GM21723 (cell line): ENCODE measurements around the gene MYO1D.
A peak's percentile ranks its signal among the peaks of the same experiment; 100 is the strongest.

Experiments
- ATAC-seq: cut with Tn5 transposase; IDR thresholded peaks from one replicate; pipeline ENCODE4 v1.9.1; 2021; ENCODE audit warnings: mild to moderate bottlenecking, moderate library complexity; ENCODE audit not compliant: unreplicated experiment

The MYO1D gene

DNA sequence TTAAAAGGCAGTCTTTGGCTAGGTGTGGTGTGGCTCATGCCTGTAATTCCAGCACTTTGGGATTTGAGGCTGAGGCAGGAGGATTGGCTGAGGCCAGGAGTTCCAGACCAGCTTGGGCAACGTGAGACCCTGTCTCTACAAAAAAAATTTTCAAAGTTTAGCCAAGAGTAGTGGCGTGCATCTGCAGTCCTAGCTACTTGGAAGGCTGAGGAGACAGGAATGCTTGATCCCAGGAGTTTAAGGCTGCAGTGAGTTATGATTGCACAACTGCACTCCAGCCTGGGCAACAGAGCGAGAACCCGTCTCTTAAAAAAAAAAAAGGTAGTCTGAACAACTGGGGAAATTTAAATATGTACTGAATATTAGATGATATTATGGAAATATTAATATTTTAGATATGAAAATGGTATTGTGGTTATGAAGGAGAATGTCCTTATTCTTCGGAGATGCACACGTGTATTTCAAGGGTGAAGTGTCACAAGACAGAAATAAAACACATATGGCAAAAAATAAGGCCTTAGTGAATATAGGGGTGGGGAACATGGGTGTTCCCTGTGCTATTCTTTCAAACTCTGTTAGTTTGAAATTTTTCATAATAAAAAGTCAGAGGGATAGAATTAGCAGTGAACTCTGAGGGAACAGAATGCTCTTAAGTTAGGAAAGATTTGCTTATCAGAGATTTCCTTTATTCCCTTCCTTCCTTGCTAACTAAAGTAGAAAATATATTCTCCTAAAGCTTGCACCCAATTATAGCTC is 245.4 kb downstream of the MYO1D start:
- no peak for ATAC-seq

DNA sequence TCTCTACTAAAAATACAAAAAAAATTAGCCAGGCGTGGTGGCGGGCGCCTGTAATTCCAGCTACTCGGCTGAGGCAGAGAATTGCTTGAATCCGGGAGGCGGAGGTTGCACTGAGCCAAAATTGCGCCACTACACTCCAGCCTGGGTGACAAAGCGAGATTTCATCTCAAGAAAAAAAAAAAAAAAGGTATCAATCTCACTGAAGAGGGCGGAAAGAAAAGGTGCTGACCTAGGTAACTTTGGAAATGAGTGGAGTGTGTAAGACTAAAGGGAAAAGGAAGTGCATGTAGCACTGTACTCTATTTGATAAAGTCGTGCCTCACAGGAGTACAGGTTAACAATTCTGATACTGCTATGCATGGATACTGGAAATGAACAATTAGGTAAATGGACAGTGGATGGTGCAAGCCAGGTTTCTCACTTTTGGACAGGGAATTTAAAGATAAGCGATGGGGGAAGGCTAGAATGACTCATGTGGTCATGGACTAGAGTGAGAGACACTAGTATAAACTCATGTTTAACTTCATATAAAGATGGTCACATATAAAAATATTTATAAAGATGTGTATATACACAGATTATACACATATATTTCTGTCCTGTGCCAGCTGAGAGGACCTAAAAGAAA is 247.2 kb downstream of the MYO1D start:
- no peak for ATAC-seq

DNA sequence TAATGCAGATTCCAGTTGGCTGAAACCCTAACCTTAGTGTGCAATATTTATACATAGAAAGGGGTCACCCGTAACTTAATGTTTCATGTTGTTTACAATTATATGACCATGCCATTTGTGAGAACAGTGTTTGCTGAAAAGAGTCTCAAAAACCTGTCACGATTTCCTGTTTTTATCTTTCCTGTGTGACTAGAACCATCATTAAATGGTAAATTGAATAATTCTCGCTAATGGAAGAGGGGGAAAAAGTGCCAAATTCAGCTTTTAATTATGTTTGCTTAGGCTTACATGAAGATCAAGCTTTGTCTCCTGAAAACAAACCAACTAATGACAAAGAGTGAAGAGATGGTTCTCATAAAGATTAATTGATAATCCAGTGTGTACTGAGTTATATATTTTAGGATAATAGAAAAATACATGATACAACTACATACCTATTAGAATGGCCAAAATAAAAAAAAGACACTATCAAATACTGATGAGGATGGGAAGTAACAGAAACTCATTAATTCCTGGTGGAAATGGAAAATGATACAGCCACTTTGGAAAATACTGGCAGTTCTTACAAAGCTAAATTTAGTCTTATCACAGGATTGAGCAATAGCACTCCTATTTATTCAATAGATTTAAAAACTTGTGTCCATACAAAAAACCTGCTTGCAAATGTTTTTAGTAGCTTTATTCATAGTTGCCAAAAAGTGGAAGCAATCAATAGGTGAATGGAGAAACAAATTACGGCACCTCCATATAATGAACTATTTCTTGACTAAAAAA is 248.5 kb downstream of the MYO1D start:
- no peak for ATAC-seq

DNA sequence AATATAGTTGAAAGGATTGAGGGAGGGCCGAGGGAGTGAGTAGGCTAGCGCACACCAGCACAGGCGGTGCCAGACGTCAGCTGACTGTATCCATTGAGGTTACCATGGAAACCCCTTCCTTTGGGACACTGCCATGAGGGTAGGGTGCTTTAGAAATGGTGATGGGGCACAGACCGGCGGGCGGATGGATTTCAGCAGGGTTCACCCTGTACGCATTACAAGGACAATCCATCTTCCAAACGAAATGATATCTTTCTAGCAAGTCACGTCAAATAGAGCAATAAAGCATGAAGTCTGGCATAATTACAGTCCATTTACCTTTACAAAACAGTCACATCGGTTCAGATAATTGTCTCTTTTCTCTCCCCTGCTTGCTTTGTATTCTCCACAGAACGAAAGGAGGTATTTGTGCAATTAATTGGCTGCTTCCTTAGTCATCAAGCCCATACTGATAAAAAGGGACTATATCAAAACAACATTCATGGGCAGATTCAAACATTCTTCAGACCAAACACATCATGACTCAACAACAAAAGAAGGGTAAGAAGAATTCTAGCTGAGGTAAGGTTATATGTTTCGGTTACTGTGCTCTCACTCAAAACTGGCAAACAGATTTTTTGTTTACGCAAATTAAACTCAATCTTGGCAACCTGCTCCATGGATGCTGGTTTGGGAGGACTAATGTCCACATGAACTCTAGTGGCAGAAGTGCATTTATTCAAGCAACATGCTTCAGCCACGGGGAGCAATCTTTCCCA is 249.5 kb downstream of the MYO1D start:
- ATAC-seq: no peak

DNA sequence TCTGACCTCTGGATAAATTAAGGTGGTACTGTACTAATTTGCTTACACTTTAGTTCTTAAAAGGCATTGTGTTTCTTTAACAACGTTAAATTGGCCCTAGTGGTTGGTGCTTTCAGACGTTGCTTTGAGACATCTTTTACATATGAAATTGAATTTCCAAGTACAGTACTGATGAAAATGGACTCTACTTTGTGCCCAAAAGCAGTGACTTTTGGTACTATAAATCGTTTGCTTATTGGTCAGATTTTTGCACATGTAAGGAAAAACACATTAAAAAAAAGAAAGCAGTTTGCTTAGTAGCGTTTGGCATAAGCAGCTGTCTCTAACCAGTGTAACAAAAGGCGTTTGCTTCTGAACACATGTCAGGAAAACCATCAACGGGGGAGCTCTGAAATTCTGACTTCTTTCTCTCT is 250.5 kb downstream of the MYO1D start:
- no peak for ATAC-seq

DNA sequence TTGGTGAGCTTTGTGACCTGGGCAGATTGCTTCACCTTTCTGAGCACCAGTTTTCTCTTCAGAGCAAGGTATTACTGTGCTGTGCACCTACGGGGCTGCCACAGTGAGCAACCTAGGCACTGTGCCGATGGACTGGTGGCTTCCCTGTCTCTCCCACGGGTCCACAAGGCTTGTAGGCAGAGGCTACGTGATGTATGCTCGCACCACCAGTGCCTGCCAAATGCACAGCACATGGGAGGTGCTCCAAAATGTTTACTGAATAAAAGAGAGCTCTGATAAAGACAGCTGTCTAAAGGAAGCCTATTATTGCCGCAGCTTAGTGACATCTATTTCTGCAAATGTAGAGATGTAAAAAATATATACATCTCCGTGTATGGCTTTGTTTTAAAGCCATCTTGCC is 251.0 kb downstream of the MYO1D start:
- ATAC-seq: no peak

DNA sequence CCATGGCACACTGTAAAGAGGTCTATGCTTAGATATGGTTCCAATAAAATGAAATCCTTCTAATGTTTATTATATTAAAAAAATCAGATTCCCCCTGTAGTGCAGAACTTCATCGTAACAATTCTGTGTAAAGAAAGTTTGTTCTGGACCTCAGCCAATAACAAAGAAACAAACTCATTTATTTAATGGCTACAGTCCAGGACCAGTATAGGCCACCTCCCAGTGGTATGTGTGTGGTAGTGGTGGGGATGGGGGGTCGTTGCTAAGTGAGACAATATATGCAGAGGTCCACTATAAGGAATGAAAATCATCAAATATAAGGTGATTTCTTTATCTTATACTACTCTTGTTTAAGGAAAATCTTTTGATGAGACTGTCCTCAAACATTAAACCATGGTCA is 253.7 kb downstream of the MYO1D start:
- no peak for ATAC-seq

DNA sequence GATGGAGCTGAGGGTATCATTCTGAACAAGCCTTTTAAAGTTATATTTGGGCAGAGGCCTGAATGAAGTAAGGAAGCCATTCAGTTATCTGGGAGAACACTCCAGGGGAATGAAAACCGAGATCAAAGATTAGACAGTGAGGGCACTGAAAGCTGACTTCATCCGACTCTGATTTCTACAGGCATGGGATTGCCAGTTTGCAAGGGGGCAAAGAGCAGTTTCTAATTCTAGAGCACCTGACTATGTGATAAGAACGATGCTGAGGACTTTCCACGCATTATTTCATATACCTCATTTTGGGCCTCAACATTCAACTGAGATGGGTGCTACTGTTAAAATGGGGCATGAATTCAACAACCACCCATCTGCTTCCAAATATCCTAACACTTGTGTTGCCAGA is 254.4 kb downstream of the MYO1D start:
- no peak for ATAC-seq

DNA sequence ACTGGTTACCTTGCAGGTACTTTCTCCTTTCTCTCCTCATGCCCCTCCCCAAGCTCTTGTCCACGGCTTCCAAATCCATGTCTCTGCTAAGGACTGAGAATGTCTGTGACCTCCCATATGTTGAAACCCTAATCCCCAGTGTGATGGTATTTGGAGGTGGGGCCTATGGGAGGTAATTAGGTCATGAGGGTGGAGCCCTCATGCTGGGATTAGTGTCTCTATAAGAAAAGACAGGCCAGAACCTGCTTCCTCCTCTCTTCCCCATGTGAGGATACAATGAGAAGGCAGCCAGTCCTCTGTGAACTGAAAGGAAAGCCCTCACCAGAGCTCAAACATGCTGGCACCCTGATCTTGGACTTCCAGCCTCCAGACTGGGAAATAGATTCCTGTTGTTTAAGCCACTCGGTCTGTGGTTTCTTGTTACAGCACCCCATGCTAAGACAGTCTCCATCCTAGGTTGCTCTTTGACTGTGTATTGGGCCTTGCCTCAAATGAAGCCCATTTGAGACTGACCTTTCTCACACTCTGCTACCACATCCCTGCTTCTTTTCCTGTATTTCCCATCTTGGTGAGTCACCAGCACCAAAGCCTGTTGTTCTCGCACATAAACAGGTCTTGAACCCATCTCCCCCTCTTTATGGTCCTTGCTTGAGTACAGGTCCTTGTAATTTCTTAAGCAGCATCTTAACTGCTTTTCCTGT is 255.2 kb downstream of the MYO1D start:
- ATAC-seq: no peak

DNA sequence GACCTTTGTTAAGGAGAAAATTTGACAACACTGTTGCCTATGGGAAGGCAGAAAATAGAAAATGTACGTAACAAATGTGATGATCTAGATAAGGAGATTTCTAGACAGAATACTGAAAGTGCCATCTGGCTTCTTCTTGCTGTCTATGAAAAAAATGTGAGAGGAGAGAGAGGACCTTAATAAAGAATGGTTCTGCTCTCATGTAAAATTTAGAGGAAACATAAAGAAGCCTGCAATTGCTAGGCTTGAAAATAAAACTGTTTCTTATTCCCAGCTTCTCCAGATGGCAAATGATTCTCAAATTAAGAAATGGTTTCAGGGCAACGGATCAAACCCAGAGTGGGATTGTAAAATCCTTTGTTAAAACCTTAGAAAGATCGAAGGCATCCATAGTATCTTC is 261.6 kb downstream of the MYO1D start:
- ATAC-seq: no peak

DNA sequence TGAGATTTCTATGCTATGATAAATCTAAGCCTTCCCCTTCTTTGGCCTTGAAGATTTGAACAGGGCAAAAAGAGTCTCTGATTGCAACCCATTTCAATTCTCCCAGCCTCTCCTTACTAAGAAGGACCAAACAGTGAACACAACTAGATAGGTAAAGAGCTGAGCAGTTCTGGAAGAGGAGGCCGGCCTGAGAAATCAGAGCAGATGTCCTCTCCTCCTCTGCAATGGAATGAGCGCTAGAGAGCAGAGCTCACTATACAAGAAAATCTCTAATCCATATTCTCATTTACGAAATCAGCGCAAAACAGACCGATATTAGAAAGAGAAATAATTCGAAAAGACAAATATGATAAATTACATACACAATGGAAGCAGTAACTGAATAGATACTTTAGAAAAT is 266.0 kb downstream of the MYO1D start:
- ATAC-seq: no peak

DNA sequence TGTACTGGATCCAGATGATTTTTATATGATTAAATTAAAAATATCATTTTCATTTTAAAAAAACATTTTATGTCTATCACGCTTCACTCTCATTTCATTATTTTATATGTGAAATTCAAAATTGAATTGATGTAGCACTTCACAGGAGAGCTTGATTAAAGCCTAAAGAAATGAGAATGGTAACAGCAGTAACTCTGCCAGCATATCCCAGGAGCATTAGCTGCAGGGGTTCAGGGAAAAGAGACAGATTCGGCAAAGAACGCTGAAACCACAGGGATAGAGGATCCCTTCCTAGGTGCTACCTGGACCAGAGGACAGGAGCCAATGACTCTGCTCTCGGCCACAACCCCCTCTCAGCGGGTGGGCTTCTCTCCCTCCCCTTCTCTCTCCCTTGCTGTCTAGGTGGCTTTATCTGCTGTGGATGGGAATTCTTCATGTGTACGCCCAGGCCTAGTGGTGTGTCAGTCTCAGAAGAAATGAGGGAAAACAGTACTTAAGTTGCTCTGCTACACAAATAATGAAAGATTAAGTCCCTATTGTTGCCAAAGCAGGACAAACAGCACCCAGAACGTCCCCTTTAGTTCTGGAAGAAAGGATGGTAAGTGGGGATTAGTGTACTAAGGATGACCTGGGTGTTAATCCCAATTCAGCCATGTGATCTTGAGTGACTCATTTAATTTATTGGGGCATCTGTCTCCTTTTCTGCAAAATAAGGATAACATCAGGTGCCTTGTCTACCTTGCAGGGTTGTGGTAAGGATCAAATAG is 266.9 kb downstream of the MYO1D start:
- ATAC-seq: no peak

DNA sequence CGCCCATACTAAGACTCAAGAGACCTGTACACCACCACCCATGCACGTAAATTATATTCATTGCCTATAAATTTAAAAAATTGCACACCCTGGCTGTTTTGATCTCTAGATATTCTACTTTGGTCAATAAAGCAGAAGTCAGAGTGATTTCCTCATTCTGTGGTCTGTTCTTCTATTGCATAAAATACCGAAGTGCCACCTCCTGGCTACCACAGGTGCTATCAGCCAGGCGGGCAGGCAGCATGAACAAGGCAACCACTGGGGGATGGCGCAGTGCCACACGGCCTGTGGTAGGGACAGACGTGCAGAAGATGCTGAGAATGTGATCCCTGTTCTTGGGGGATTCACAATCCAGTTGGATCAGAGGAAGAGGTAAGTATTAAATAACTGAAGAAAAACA is 267.8 kb downstream of the MYO1D start:
- ATAC-seq: peak; percentile 66

DNA sequence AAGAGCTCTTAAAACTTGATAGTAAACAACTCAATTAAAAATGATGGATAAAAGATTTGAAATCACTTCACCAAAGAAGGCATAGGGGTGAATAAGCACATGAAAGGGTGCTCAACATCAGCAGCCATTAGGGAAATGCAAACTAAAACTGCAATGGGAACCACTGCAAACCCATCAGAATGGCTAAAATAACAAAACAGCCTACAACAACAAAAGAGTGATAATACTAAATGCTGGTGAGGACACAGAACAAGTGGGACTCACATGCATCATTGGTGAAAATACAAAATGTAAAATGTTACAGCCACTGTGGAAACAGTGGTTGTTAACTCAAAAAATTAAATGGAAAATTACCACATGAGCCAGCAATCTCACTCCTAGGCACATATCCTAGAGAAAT is 268.7 kb downstream of the MYO1D start:
- ATAC-seq: no peak

DNA sequence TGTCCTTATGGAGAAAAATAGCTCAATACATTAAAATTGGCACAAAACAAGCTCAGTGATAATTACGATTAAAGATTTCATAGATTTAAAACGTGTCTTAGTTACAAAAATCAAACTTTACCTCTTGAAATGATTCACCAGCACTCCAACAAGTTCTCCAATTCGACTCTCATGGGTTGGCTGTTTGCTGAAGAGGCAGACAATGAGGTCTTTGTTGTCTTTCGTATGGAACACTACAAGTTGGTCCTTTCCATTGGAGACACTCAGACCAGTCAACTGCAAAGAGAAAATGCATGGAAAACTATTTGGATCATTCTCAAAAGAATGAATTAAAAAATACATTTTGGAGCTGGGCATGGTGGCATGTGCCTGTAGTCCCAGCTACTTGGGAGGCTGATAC is 272.0 kb downstream of the MYO1D start:
- ATAC-seq: no peak

DNA sequence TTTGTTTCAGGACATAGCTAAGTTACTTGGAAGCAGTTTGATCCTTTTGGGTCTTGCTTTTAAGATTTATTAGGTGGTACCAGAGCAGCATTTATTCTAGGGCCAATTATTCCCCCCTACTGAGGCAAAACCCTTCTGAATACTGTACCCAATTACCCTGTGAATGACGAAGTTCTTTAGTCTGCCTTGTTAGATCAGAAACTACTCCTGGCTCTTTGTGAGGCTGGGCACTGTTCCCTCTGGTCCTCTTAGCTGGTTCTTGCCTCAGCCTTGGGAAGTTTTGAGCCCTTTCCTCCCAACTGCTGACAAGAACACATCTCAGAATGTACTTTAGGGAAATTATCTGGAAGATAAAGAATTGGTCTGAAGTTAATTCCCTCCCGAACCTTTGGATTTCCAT is 274.5 kb downstream of the MYO1D start:
- ATAC-seq: no peak

DNA sequence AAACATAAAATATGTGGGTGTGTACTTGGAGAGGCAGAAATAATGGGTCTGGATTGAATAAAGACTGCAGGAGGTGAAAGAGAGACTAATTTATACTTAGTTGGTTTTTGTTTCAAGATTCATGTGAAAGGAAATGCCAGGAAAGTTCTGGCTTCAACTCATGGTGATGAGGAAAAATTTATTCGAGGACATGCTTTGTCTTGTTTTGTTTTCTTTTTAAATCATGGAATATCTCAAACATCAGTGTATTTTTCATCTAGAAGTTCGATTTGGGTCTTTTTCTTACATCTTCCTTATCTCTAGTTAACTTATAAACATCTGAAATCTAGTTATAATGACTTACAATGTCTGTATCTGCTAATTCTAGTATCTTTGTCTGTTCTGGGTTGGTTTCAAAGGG is 275.1 kb downstream of the MYO1D start:
- ATAC-seq: no peak

DNA sequence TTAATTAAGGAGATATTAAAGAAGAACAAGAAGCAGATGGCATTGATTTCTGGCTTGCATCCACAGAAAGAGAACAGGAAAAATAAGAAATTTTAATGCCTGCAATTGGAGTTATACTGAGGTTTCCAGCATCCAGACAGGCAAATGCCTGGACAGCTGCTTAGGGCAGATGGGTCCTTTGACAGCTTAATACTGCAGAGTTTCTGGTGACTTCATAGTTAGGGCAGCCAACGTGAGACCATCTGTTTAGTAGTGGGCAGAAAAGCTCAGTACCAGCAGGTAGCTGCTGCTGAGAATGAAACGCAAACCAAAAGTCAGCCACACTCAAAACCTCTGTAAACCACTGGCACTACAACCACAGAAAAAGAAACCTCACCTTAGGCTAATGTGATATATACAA is 280.3 kb downstream of the MYO1D start:
- peak; percentile 61 for ATAC-seq

DNA sequence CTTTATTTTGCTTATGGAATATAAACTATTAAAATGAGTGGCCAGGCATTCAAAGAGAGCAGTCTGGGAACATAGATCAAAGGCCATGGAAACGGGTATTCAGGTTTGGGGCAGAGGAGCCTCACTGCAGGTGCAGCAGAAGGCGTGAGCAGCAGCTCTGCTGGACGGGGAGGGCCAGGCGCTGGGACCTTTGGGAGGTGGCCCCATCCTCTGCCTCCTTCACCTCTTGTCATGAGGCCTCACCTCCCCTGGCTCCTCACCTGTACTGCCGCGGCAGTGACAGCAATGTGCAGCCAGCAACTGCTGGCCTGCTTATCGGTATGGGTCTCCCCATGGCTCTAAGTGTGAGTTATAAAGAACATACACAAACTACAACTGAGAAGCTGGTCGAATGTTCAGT is 280.7 kb downstream of the MYO1D start:
- no peak for ATAC-seq

DNA sequence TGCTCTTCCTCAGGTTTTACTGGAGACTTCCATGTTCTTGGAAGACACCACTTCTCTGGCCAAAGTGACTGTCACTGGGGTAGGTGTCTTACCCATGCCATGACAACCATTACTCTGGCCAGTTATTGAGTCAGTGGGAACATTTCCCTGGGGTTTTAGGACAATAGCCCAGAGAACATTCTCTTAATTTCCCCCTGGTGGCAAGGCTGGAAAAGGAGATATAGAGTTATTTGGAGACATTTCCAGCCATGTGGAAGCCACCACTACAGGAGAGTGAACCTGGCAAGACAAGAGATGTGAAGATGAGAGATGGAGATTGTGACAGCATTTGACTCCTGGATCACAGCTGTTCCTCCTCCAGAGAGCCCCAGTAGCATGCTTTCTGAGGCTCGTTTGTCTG is 283.9 kb downstream of the MYO1D start:
- no peak for ATAC-seq
